H9 (cell line): ENCODE data around the gene EPS15. TPM values are rescaled to one million over a fixed set of nuclear protein-coding genes. Genes with fewer than 3 reads are reported as not detected.

Source experiments
- DNase-seq: peaks from one replicate; pipeline ENCODE4 v3.0.0-alpha.2; 2017
- H2AFZ ChIP-seq: one replicate; pipeline ENCODE4 v1.6.1; 2013; ENCODE audit warnings: mild to moderate bottlenecking, low read length, control low read depth, moderate library complexity
- H2AK5ac ChIP-seq: 2 replicates; pipeline ENCODE4 v1.6.1; 2013; ENCODE audit warnings: low read length, control low read depth, mixed read lengths; ENCODE audit not compliant: insufficient read length
- H2BK120ac ChIP-seq: one replicate; pipeline ENCODE4 v1.6.1; 2013; ENCODE audit warnings: low read depth, mild to moderate bottlenecking, low read length, control low read depth, inconsistent platforms; ENCODE audit not compliant: poor library complexity, severe bottlenecking
- H2BK12ac ChIP-seq: 2 replicates; pipeline ENCODE4 v1.6.1; 2013; ENCODE audit warnings: low read length, control low read depth, mixed read lengths, low read depth; ENCODE audit not compliant: insufficient read length
- H2BK15ac ChIP-seq: 2 replicates; pipeline ENCODE4 v1.6.1; 2013; ENCODE audit warnings: low read depth, low read length, control low read depth
- H2BK20ac ChIP-seq: one replicate; pipeline ENCODE4 v1.6.1; 2013; ENCODE audit warnings: low read depth, mild to moderate bottlenecking, low read length, control low read depth, inconsistent platforms; ENCODE audit not compliant: poor library complexity, severe bottlenecking
- H2BK5ac ChIP-seq: 2 replicates; pipeline ENCODE4 v1.6.1; 2013; ENCODE audit warnings: low read length, control low read depth, mixed read lengths; ENCODE audit not compliant: insufficient read length
- H3K14ac ChIP-seq: 2 replicates; pipeline ENCODE4 v1.6.1; 2013; ENCODE audit warnings: low read length, control low read depth; ENCODE audit not compliant: insufficient read depth
- H3K18ac ChIP-seq: 2 replicates; pipeline ENCODE4 v1.6.1; 2013; ENCODE audit warnings: low read depth, mild to moderate bottlenecking, mixed read lengths, low read length, control low read depth; ENCODE audit not compliant: insufficient read length
- H3K23ac ChIP-seq: 2 replicates; pipeline ENCODE4 v1.6.1; 2013; ENCODE audit warnings: low read length, control low read depth, mixed read lengths, low read depth; ENCODE audit not compliant: insufficient read length
- H3K23me2 ChIP-seq: 2 replicates; pipeline ENCODE4 v1.6.1; 2013; ENCODE audit warnings: low read depth, mild to moderate bottlenecking, mixed read lengths, low read length, control low read depth; ENCODE audit not compliant: insufficient read length, poor library complexity, severe bottlenecking
- H3K27ac ChIP-seq: 2 replicates; pipeline ENCODE4 v1.5.1; 2013; ENCODE audit warnings: low read length, control low read depth, mixed read lengths, low read depth; ENCODE audit not compliant: insufficient read length
- H3K27me3 ChIP-seq: 2 replicates; pipeline ENCODE4 v1.6.1; 2013; ENCODE audit warnings: low read length, control low read depth, inconsistent platforms; ENCODE audit not compliant: insufficient read depth
- H3K4ac ChIP-seq: 2 replicates; pipeline ENCODE4 v1.6.1; 2013; ENCODE audit warnings: low read depth, mild to moderate bottlenecking, control low read depth, inconsistent platforms, low read length, moderate library complexity
- H3K4me1 ChIP-seq: 2 replicates; pipeline ENCODE4 v1.6.1; 2013; ENCODE audit warnings: low read length, control low read depth, inconsistent platforms; ENCODE audit not compliant: insufficient read depth
- H3K4me2 ChIP-seq: 2 replicates; pipeline ENCODE4 v1.6.1; 2013; ENCODE audit warnings: low read length, control low read depth, mixed read lengths; ENCODE audit not compliant: insufficient read length, insufficient read depth
- H3K56ac ChIP-seq: 2 replicates; pipeline ENCODE4 v1.6.1; 2013; ENCODE audit warnings: low read depth, mild to moderate bottlenecking, mixed read lengths, low read length, control low read depth; ENCODE audit not compliant: insufficient read length
- H3K79me1 ChIP-seq: 2 replicates; pipeline ENCODE4 v1.6.1; 2013; ENCODE audit warnings: low read depth, mild to moderate bottlenecking, moderate library complexity, low read length, control low read depth, inconsistent platforms; ENCODE audit not compliant: insufficient read depth, poor library complexity, severe bottlenecking
- H3K79me2 ChIP-seq: 2 replicates; pipeline ENCODE4 v1.6.1; 2013; ENCODE audit warnings: low read length, control low read depth, inconsistent platforms; ENCODE audit not compliant: insufficient read depth
- H3K9ac ChIP-seq: 2 replicates; pipeline ENCODE4 v1.6.1; 2013; ENCODE audit warnings: low read length, control low read depth, mixed read lengths; ENCODE audit not compliant: insufficient read length; ENCODE audit errors: extremely low read depth
- H3K9me3 ChIP-seq: one replicate; pipeline ENCODE4 v1.6.1; 2013; ENCODE audit warnings: low read depth, low read length, inconsistent platforms; ENCODE audit not compliant: control insufficient read depth
- H3T11ph ChIP-seq: one replicate; pipeline ENCODE4 v1.6.1; 2013; ENCODE audit warnings: mild to moderate bottlenecking, low read length, control low read depth, inconsistent platforms
- H4K20me1 ChIP-seq: one replicate; pipeline ENCODE4 v1.6.1; 2013; ENCODE audit not compliant: control insufficient read depth, insufficient read length, insufficient read depth
- H4K5ac ChIP-seq: 2 replicates; pipeline ENCODE4 v1.6.1; 2013; ENCODE audit warnings: low read depth, mild to moderate bottlenecking, mixed read lengths, low read length, control low read depth; ENCODE audit not compliant: insufficient read length
- H4K8ac ChIP-seq: replicated peaks from 2 replicates; pipeline ENCODE4 v1.6.1; 2013; ENCODE audit warnings: low read length, control low read depth, mixed read lengths, low read depth; ENCODE audit not compliant: insufficient read length
- H4K91ac ChIP-seq: 2 replicates; pipeline ENCODE4 v1.6.1; 2013; ENCODE audit warnings: low read depth, mild to moderate bottlenecking, moderate library complexity, mixed read lengths, low read length, control low read depth; ENCODE audit not compliant: insufficient read length
- H3K27ac Mint-ChIP-seq, 3 experiments: 2 replicates in 2 of 3; 3 replicates in 1 of 3; pipeline ENCODE4 v1.8.0; 2020 to 2021; ENCODE audit warnings: mixed read lengths in 3 of 3, mild to moderate bottlenecking in 1 of 3, moderate library complexity in 1 of 3
- H3K27me3 Mint-ChIP-seq: 2 replicates; pipeline ENCODE4 v1.8.0; 2021; ENCODE audit warnings: low read depth, mild to moderate bottlenecking, moderate library complexity, mixed read lengths
- H3K36me3 Mint-ChIP-seq, 3 experiments: 2 replicates in 2 of 3; 3 replicates in 1 of 3; pipeline ENCODE4 v1.8.0; 2020 to 2021; ENCODE audit warnings: low read depth in 3 of 3, mixed read lengths in 3 of 3; ENCODE audit not compliant: insufficient read depth in 1 of 3
- H3K4me1 Mint-ChIP-seq, 2 experiments: 2 replicates each; pipeline ENCODE4 v1.8.0; 2020; ENCODE audit warnings: mixed read lengths in 2 of 2
- H3K4me3 Mint-ChIP-seq, 2 experiments: 2 replicates in 1 of 2; 3 replicates in 1 of 2; pipeline ENCODE4 v1.8.0; 2020 to 2021; ENCODE audit warnings: mild to moderate bottlenecking in 2 of 2, mixed read lengths in 2 of 2, moderate library complexity in 1 of 2
- H3K9me3 Mint-ChIP-seq, 2 experiments: 2 replicates in 1 of 2; 3 replicates in 1 of 2; pipeline ENCODE4 v1.8.0; 2020; ENCODE audit warnings: mild to moderate bottlenecking in 2 of 2, mixed read lengths in 2 of 2, moderate library complexity in 1 of 2
- CTCF ChIP-seq: fragments of 200-600 bp; sonication (generic); conservative IDR thresholded peaks from 3 replicates; pipeline ENCODE4 v1.8.0; 2021; ENCODE audit warnings: antibody characterized with exemption, mild to moderate bottlenecking
- WGBS: extraction: QIAGEN DNeasy Blood & Tissue Kit; methylation state at CpG from one replicate; pipeline ENCODE4 v1.1.7; 2013; ENCODE audit warnings: missing lambda C conversion rate, low lambda C conversion rate, mixed read lengths; ENCODE audit not compliant: insufficient read length; ENCODE audit errors: extremely low coverage; 5-methylcytosine and 5-hydroxymethylcytosine counted together
- total RNA-seq: library from RNA; stranded (reverse); gene quantifications from 2 replicates; pipeline ENCODE4 v1.2.1, GENCODE V29; 2021

EPS15 gene
- total RNA-seq, 1 experiment from 2014 or later = 44.1 TPM

- H3K4me1 ChIP-seq = no peaks in the 10 kb centered on the region
- H3K9ac ChIP-seq = no peak overlapping the region
- no peak overlapping the region for H3K23ac ChIP-seq
- H3K27ac ChIP-seq = no peak overlapping the region
- no peak overlapping the region for H2BK20ac ChIP-seq
- H3K4me3 Mint-ChIP-seq = no peak overlapping the region
- no peak overlapping the region for H2AK5ac ChIP-seq
- H3K27me3 ChIP-seq = no peaks in the 10 kb centered on the region
- H4K20me1 ChIP-seq = no peaks in the 10 kb centered on the region
- no peak overlapping the region for H3T11ph ChIP-seq
- H3K9me3 ChIP-seq = no peaks in the 10 kb centered on the region
- H3K79me1 ChIP-seq = no peaks in the 10 kb centered on the region
- H3K18ac ChIP-seq = no peak overlapping the region
- H3K4me1 Mint-ChIP-seq = no peaks in the 10 kb centered on the region
- H2AFZ ChIP-seq = no peak overlapping the region
- no peak overlapping the region for H3K4ac ChIP-seq
- no peak for DNase-seq
- H2BK12ac ChIP-seq = no peak overlapping the region
- H2BK15ac ChIP-seq = no peak overlapping the region
- no CpG with 5 or more reads among the region's 2 CpGs for WGBS
- no peak overlapping the region for H4K5ac ChIP-seq
- no peak overlapping the region for H4K8ac ChIP-seq
- no peaks in the 10 kb centered on the region; the same call in 1 of the 2 replicates for H3K79me2 ChIP-seq
- H3K4me2 ChIP-seq = no peak overlapping the region
- no peaks in the 10 kb centered on the region for H3K27me3 Mint-ChIP-seq
- no peak overlapping the region for H3K27ac Mint-ChIP-seq
- no peak overlapping the region for H4K91ac ChIP-seq
- H3K14ac ChIP-seq = no peak overlapping the region
- H3K56ac ChIP-seq = no peak overlapping the region
- H3K23me2 ChIP-seq = no peaks in the 10 kb centered on the region
- TF ChIP-seq CTCF = no peak
- no peaks in the 10 kb centered on the region for H3K9me3 Mint-ChIP-seq
- no peaks in the 10 kb centered on the region for H3K36me3 Mint-ChIP-seq
- no peak overlapping the region for H2BK120ac ChIP-seq
- H2BK5ac ChIP-seq = no peak overlapping the region
Measured at GRCh38 chr1:51509773-51510172, 9.3 kb downstream of the EPS15 start.
